ENCODE measurements around the gene TRPM3. TPM values are rescaled to one million over a fixed set of nuclear protein-coding genes. Genes with fewer than 3 reads are reported as not detected.

Gene TRPM3
- total RNA-seq, 2 experiments from 2014 or later, result not detected

DNA sequence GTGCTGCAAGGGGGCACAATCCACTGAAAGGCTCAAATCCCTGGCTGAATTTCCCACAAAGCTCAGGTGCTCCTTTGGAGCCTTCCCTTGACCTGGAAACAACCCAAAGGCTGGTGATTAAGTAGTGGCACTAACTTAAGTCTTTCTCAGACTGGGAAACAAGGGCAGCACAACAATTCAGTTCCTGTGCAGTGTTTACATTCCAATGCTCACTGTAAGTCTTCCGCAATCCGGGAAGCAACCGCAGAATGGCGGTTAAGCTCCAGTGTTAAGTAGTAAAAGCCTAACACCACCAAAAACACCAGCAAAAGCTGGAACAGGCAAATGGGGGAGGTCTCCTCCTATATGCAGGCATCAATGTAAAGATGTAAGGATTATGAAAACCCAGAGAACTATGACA, 117.2 kb downstream of the TRPM3 start:
- POLR2A ChIA-PET, result no interaction called here
- no peaks in the 10 kb centered on the region for H3K4me1 Mint-ChIP-seq
- H3K36me3 Mint-ChIP-seq, result no peaks in the 10 kb centered on the region
- H3K27me3 Mint-ChIP-seq, result no peaks in the 10 kb centered on the region
- H3K9me3 Mint-ChIP-seq, result peaks cover 3% of the 10 kb centered on the region
- no peak for ATAC-seq (ENCODE audit: low read depth)
- no peak for DNase-seq
- H3K4me3 Mint-ChIP-seq, result no peak overlapping the region
- H3K27ac Mint-ChIP-seq, result no peak overlapping the region

DNA sequence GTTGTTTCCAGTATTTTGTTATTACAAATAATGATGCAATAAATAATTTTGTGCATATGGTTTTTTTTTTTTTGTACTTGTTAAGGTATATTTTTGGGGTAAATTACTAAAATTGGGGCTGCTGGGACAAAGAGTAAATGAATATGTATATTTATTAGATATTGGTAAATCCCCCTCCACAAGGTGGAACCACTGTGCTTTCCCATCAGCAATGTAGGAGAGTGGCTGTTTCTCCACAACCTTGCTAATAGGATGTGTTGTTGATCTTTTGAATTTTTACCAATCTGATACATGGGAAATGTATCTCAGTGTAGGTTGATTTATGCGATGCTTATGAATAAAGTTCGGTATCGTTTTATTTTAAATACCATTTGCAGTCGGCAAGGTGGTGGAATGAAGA, 118.1 kb downstream of the TRPM3 start:
- peaks cover 3% of the 10 kb centered on the region for H3K9me3 Mint-ChIP-seq
- ATAC-seq (ENCODE audit: low read depth), result no peak
- H3K27ac Mint-ChIP-seq, result no peak overlapping the region
- no peaks in the 10 kb centered on the region for H3K36me3 Mint-ChIP-seq
- no peak overlapping the region for H3K4me3 Mint-ChIP-seq
- no peaks in the 10 kb centered on the region for H3K27me3 Mint-ChIP-seq
- H3K4me1 Mint-ChIP-seq, result no peaks in the 10 kb centered on the region
- POLR2A ChIA-PET, result no interaction called here
- no peak for DNase-seq

DNA sequence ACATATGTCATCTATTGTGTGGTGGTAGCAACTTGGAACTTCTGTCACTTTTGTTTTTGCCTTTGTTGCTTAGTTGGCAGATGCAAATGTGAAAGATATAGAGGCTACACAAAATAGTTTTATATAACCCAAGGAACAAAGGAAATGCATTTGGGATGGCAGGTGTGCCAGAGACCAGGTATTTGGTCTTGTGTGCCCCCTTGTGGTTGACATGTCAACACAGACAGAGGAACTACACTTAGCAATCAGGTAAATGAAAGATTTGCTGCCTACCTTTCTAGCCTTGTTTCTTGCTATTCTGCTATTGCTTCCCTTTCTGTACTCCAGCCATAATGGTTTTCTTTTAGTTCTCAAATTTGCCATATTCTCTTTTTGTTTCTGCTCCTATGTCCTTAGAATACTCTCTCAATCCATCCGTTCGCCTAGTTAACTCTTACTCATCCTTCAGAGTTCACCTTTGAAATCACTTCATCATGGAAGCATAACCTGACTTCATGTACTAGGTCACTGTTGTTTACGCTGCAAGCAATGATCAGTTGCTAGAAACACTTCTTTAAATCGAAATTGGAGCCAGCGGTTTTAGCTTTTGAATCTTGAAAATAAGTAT, 119.5 kb downstream of the TRPM3 start:
- Mint-ChIP-seq H3K27ac (no peak overlapping the region), H3K4me1 (no peaks in the 10 kb centered on the region), H3K4me3 (no peak overlapping the region), H3K27me3 (no peaks in the 10 kb centered on the region), H3K36me3 (no peaks in the 10 kb centered on the region), H3K9me3 (peaks cover 3% of the 10 kb centered on the region)
- no peak for DNase-seq
- ATAC-seq (ENCODE audit: low read depth), result no peak
- POLR2A ChIA-PET, result no interaction called here

DNA sequence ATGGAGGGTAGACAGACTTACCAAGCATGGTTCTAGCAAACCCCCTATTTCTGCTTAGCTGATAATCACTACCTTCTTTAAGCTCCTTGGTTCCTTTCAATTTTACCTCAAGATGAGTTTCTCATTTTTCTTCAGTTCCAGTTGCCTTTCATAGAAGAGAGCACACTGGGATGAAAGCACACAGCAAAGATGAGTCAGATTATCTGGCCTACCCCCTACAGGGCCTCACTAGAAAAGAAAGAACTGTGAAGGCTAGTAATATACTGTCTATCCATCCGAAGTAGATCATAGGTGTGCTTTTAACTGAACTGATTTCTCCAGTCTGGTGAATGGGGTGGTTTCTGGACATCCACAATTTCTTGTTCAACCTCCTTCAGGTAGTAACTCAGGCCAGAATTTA, 122.5 kb downstream of the TRPM3 start:
- no peaks in the 10 kb centered on the region for H3K4me1 Mint-ChIP-seq
- H3K4me3 Mint-ChIP-seq, result no peak overlapping the region
- H3K36me3 Mint-ChIP-seq, result no peaks in the 10 kb centered on the region
- no peak for ATAC-seq (ENCODE audit: low read depth)
- POLR2A ChIA-PET, result no interaction called here
- H3K27ac Mint-ChIP-seq, result no peak overlapping the region
- no peaks in the 10 kb centered on the region for H3K27me3 Mint-ChIP-seq
- no peak for DNase-seq
- H3K9me3 Mint-ChIP-seq, result no peaks in the 10 kb centered on the region

DNA sequence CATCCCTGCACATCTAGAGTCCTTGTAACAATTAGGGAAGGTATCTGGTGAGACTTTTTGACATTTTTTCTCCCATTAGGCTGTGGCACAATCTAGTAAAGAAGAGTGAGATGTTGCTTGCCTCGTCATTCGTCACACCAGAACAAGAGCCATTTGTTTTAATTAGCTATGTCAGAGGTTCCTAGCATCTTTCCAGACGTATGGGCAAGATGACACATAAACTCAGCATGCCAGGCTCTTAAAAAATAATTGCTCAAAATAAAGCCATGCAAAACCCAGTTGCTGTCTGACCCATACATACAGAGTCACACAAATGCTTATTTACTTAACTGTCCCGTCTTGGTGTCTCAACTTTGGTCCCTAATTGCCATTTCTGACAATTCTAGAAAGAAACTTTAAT, 125.9 kb downstream of the TRPM3 start:
- Mint-ChIP-seq H3K4me3 (no peak overlapping the region), H3K9me3 (no peaks in the 10 kb centered on the region), H3K36me3 (no peaks in the 10 kb centered on the region), H3K4me1 (no peaks in the 10 kb centered on the region), H3K27ac (no peak overlapping the region), H3K27me3 (no peaks in the 10 kb centered on the region)
- ATAC-seq (ENCODE audit: low read depth) (no peak), DNase-seq (no peak)
- POLR2A ChIA-PET, result no interaction called here

DNA sequence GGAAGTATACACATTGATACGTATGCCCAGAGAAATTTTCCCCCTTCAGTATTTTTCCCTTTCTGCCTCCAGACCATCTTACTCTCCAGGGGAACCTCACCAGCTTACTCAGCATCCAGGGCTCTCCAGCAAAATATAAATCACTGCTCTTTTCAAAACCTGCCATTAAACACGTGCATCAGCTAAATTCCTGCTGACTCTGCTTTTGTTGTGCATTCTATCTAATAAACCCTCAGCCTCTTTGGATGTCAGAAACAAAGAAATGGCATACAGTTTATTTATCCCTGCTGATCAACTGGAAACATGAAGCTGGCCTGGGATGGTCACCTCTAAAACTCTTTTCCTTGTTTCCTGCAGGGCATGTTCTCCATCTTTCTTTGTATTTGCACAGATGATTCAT, 126.8 kb downstream of the TRPM3 start:
- Mint-ChIP-seq H3K4me3 (no peak overlapping the region), H3K36me3 (no peaks in the 10 kb centered on the region), H3K27ac (no peak overlapping the region), H3K4me1 (no peaks in the 10 kb centered on the region), H3K9me3 (no peaks in the 10 kb centered on the region), H3K27me3 (no peaks in the 10 kb centered on the region)
- POLR2A ChIA-PET, result no interaction called here
- no peak for DNase-seq
- no peak for ATAC-seq (ENCODE audit: low read depth)

DNA sequence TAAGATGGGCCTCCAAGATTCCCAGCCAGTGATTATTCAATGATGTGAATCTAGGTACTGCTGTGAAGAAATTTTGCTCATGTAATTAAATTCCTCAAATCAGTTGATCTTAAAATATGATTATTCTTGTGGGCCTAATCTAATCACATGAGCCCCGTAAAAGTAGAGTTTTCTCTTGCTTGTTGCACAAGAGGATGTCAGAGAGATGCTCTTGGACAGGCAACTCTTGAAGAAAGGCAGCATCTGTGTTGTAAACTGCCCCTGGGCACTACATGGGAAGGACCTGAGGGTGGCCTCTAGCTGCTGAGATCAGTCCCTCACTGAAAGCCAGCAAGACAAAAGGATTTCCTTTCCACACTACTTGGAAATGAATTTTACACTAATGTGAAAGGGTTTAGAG, 132.9 kb downstream of the TRPM3 start:
- no peaks in the 10 kb centered on the region for H3K27me3 Mint-ChIP-seq
- H3K4me1 Mint-ChIP-seq, result no peaks in the 10 kb centered on the region
- no peaks in the 10 kb centered on the region for H3K36me3 Mint-ChIP-seq
- DNase-seq (no peak), ATAC-seq (ENCODE audit: low read depth) (no peak)
- POLR2A ChIA-PET, result no interaction called here
- H3K4me3 Mint-ChIP-seq, result no peak overlapping the region
- H3K9me3 Mint-ChIP-seq, result no peaks in the 10 kb centered on the region
- no peak overlapping the region for H3K27ac Mint-ChIP-seq

DNA sequence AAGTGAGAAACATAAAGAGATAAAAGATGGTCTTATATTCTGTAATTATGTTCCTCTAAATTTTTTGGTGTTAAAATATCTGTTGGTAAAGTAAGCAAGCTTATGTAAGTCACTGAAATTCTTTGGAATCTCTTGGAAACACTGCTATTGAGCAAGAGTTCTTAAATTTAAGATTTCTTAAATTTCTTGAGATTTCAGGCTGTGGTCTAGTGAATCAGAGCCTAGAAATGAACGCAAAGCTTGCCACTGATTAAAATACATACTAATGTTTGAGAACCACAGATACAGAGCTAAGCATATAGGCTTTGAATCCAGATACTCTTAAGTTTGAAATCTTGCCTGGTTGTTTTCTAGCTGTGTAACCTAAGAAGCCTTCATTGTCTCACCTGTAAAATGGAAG, 133.4 kb downstream of the TRPM3 start:
- POLR2A ChIA-PET, result no interaction called here
- Mint-ChIP-seq H3K9me3 (peaks cover 2% of the 10 kb centered on the region), H3K27me3 (no peaks in the 10 kb centered on the region), H3K36me3 (no peaks in the 10 kb centered on the region), H3K4me1 (no peaks in the 10 kb centered on the region), H3K4me3 (no peak overlapping the region), H3K27ac (no peak overlapping the region)
- no peak for DNase-seq
- no peak for ATAC-seq (ENCODE audit: low read depth)

DNA sequence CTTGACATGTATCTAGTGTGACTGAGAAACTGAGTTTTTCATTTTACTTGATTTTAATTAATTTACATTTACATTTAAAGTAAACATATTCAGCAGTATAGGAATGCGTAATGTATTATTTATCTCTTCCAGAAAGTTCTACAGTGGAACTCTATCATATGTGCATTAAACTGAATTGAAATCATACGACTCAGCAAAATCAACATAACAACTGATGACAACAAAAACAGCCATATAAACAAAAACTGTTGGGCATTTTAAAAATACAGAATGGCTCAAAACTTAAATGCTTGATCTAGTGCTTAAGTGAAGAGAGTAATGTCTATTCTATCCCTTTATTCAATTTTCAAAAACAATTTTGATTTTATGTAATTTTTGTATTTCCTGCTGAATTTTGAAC, 134.4 kb downstream of the TRPM3 start:
- Mint-ChIP-seq H3K4me1 (no peaks in the 10 kb centered on the region), H3K27ac (no peak overlapping the region), H3K36me3 (no peaks in the 10 kb centered on the region), H3K27me3 (no peaks in the 10 kb centered on the region), H3K9me3 (peaks cover 4% of the 10 kb centered on the region), H3K4me3 (no peak overlapping the region)
- POLR2A ChIA-PET, result no interaction called here
- ATAC-seq (ENCODE audit: low read depth) (no peak), DNase-seq (no peak)

DNA sequence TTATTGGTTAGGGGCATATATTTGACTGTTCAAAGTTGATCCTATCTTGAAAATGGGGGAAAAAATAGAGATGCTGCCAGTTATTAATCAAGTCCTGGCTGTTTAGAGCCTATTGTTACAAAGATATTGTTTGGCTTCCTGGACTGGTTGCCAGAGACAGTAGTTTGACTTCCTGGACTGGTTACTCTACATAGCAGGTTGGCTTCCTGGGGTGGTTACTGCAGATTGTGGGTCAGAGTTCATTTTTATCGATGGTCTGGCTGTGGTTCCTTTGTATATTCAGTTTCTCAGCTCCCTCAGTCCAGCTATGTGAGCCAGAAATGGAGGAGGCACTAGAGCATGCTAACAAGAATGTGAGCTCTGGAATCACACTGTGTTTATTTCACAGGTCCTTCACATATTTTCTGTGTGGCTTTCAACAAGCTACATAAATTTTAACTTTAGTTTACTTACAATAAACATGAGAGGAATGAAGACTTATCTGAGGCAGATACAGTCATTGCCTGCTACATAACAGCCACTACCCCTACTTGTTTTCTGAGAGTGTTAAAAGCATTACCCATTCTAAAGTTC, 137.6 kb downstream of the TRPM3 start:
- ATAC-seq (ENCODE audit: low read depth) (no peak), DNase-seq (no peak)
- POLR2A ChIA-PET, result no interaction called here
- Mint-ChIP-seq H3K4me1 (no peaks in the 10 kb centered on the region), H3K9me3 (peaks cover 4% of the 10 kb centered on the region), H3K27ac (no peak overlapping the region), H3K36me3 (no peaks in the 10 kb centered on the region), H3K4me3 (no peak overlapping the region), H3K27me3 (no peaks in the 10 kb centered on the region)

DNA sequence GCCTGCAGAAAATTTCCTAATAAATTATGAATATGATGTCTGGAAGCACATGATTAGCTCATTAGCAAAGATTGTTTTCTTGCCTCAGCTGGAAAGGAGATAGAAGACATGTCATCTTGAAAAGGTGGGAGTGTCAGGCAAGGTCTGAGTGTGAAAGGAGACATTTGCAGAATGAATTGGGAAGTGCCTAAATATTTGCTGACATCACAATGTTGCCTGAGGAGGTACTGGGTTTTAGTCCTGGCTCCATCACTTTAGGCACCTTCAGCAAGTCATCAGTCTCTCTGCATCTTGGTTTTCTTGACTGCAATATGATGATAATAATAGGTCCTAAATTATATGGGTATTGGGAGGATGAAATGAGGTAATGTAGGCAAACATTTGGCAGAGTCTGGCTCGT, 140.1 kb downstream of the TRPM3 start:
- DNase-seq, result no peak
- H3K9me3 Mint-ChIP-seq, result peaks cover 4% of the 10 kb centered on the region
- ATAC-seq (ENCODE audit: low read depth), result no peak
- POLR2A ChIA-PET, result no interaction called here
- H3K4me3 Mint-ChIP-seq, result no peak overlapping the region
- no peak overlapping the region for H3K27ac Mint-ChIP-seq
- no peaks in the 10 kb centered on the region for H3K27me3 Mint-ChIP-seq
- H3K36me3 Mint-ChIP-seq, result no peaks in the 10 kb centered on the region
- no peaks in the 10 kb centered on the region for H3K4me1 Mint-ChIP-seq

DNA sequence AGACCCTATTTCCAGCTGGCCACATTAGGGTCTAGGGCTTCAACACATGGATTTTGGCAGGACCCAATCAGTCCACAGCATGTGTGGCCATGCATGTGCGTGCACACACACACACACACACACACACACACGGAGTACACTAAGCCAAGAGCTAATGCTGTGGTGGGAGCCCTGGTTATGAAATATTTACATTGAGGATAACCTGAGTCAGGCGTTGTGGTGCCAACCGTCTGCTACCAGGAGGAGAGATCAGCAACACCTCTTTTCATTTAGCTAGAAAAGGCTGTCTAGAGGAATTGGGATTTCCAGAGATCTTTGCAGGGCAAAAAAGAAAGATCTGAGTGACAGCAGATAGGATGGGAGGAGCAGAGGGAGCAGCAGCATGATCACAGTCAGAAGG, 141.5 kb downstream of the TRPM3 start:
- peaks cover 4% of the 10 kb centered on the region for H3K9me3 Mint-ChIP-seq
- POLR2A ChIA-PET, result no interaction called here
- H3K4me1 Mint-ChIP-seq, result no peaks in the 10 kb centered on the region
- no peak overlapping the region for H3K4me3 Mint-ChIP-seq
- H3K36me3 Mint-ChIP-seq, result no peaks in the 10 kb centered on the region
- DNase-seq (no peak), ATAC-seq (ENCODE audit: low read depth) (no peak)
- no peaks in the 10 kb centered on the region for H3K27me3 Mint-ChIP-seq
- no peak overlapping the region for H3K27ac Mint-ChIP-seq

DNA sequence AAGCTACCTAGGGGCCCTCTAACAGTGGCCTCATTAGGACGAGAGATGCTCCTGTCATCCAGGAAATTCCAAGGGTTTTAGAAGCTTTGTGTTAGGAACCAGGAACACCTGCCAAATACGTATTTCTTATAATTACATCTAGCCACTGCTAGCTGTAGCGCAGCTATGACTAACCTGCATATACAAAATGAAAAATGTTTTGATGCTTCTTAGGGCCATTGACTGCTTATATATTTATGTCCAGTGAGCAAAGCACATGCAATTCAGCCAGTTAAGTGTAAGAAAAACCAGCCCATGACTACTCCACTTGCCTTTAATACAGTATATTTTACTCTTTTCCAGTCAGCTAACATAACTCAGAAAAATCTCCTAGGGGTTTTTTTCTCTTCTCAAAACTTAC, 143.3 kb downstream of the TRPM3 start:
- no peaks in the 10 kb centered on the region for H3K27me3 Mint-ChIP-seq
- no peak overlapping the region for H3K4me3 Mint-ChIP-seq
- POLR2A ChIA-PET, result no interaction called here
- H3K9me3 Mint-ChIP-seq, result peaks cover 2% of the 10 kb centered on the region
- DNase-seq (no peak), ATAC-seq (ENCODE audit: low read depth) (no peak)
- no peak overlapping the region for H3K27ac Mint-ChIP-seq
- H3K4me1 Mint-ChIP-seq, result no peaks in the 10 kb centered on the region
- H3K36me3 Mint-ChIP-seq, result no peaks in the 10 kb centered on the region

DNA sequence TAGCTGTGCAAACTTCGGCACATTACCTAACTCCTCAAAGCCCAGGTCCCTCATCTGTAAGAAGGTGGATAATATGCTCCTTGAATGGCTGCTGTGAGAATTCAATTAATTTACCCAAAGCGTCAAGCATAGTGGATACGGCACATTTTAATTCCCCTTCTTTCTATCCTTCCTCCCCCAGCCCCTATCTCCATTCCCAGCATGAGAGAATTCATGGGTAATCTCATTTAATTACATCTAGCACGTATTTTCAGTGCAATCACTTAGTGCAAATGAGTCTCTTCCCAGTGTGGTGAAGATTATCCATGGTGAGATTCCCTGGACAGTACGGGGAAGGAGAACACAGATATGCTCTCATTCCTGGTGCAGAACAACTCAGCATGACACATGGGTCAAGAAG, 145.6 kb downstream of the TRPM3 start:
- Mint-ChIP-seq H3K9me3 (no peaks in the 10 kb centered on the region), H3K4me1 (no peaks in the 10 kb centered on the region), H3K27me3 (no peaks in the 10 kb centered on the region), H3K4me3 (no peak overlapping the region), H3K36me3 (no peaks in the 10 kb centered on the region), H3K27ac (no peak overlapping the region)
- ATAC-seq (ENCODE audit: low read depth), result no peak
- POLR2A ChIA-PET, result no interaction called here
- DNase-seq, result no peak

DNA sequence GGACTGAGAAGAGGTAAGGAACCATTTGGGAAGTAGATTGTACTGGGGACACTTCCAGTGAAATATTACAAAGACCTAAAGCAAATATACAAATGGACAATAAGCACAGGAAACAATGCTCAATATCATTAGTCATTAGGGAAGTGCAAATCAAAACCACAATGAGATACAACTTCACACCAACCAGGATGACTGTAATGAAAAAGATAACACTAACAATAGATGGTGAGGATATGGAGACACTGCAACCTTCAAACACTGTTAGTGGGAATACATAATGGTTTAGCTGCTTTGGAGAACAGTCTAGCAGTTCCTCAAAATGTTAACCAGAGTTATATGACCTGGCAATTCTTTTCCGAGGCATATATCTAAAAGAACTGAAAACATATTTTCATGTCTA, 149.7 kb downstream of the TRPM3 start:
- POLR2A ChIA-PET, result no interaction called here
- H3K27ac Mint-ChIP-seq, result no peak overlapping the region
- no peaks in the 10 kb centered on the region for H3K36me3 Mint-ChIP-seq
- H3K4me3 Mint-ChIP-seq, result no peak overlapping the region
- ATAC-seq (ENCODE audit: low read depth), result no peak
- no peaks in the 10 kb centered on the region for H3K27me3 Mint-ChIP-seq
- H3K4me1 Mint-ChIP-seq, result no peaks in the 10 kb centered on the region
- DNase-seq, result no peak
- H3K9me3 Mint-ChIP-seq, result no peaks in the 10 kb centered on the region

Data from activated naive CD8-positive, alpha-beta T cell treated with anti-CD3 and anti-CD28 coated beads, Interleukin-2, amount 10 ng/mL, durations not matched to agents 7 days and 5 days (primary cell).